H1 (cell line): Measurements from ENCODE around the gene FAM219A. TPM values are rescaled to one million over a fixed set of nuclear protein-coding genes. Genes with fewer than 3 reads are reported as not detected.

Experiments used
- KDM1A ChIP-seq: fragments of 200-600, 300-600 bp; sonication (generic); IDR thresholded peaks from 2 replicates; pipeline ENCODE4 v1.7.1; 2016; ENCODE audit warnings: mild to moderate bottlenecking, low read length, borderline replicate concordance
- TBP ChIP-seq: IDR thresholded peaks from 2 replicates; pipeline ENCODE4 v1.6.1; 2011; ENCODE audit warnings: low read depth, low read length, improper control_type of control experiment
- polyA plus RNA-seq, 7 experiments: library from polyadenylated mRNA; depleted of rRNA in 3 of 7; stranded (reverse) in 5 of 7; unstranded in 2 of 7; fragments of >200 nt in 5 of 7; fragments of 200-250 nt in 2 of 7; gene quantifications; 1 replicate in 5 of 7; 2 replicates in 1 of 7; 4 replicates in 1 of 7; pipeline versions ENCODE4 v1.2.1 to v1.2.3, GENCODE V29; 2011 to 2013; ENCODE audit warnings: missing spikeins in 2 of 7, mixed read lengths in 2 of 7
- total RNA-seq: library from RNA; stranded (reverse); fragmentation: NEBNext Ultra II Directional; extraction: Animal tissue kit (Norgen Biotek cat#: 25700); gene quantifications from 2 replicates; pipeline ENCODE4 v1.2.1, GENCODE V29; 2021
- TF ChIP-seq, protein P1 (sequence below): IDR thresholded peaks from 2 replicates; pipeline ENCODE4 v1.6.1; 2011; ENCODE audit warnings: low read length, improper control_type of control experiment

Gene FAM219A
- total and polyA plus RNA-seq, 2 of the 8 experiments (the other 6 are each of a cell fraction or from before 2014, with no cell fraction given), result 7.7 to 10.4 TPM

DNA sequence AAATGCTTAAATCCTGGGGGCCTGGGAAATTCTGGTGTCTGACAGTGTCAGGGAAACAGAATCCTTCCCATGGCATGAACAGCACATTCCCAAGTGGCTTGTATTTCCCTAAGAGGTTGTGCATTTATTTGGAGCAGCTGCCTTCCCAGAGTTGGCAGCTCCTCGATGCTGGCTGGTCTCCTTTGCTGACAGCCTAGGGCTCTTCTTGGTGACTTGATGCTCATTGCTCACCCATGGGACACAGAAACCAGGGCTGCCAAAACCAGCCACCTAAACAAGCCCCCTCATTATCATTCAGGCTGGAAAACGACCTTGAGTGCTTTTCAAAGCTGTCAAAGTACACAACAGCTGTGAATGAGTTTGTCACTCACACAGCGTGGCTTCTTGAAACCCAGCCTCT lies 40.2 kb upstream of the FAM219A start (continued):
- TF ChIP-seq, protein P1, sequence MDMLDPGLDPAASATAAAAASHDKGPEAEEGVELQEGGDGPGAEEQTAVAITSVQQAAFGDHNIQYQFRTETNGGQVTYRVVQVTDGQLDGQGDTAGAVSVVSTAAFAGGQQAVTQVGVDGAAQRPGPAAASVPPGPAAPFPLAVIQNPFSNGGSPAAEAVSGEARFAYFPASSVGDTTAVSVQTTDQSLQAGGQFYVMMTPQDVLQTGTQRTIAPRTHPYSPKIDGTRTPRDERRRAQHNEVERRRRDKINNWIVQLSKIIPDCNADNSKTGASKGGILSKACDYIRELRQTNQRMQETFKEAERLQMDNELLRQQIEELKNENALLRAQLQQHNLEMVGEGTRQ, result no peak
- TF ChIP-seq TBP (no peak), KDM1A (no peak)
- TF ChIP-seq, all 59 proteins: peak for 0
